ENCODE data around the gene FAM83B. TPM values are rescaled to one million over a fixed set of nuclear protein-coding genes. Genes with fewer than 3 reads are reported as not detected.

FAM83B gene
- total RNA-seq, 1 donor from 2014 or later, result not detected

GRCh38 chr6:54861905-54862616 lies 15.5 kb downstream of the FAM83B start:
- H3K9me3 Mint-ChIP-seq, result peaks cover 3% of the 10 kb centered on the region
- H3K4me1 Mint-ChIP-seq, result no peaks in the 10 kb centered on the region
- H3K36me3 Mint-ChIP-seq (ENCODE audit: low read depth), result no peaks in the 10 kb centered on the region
- H3K27ac Mint-ChIP-seq (ENCODE audit: unreplicated experiment), result no peak overlapping the region
- no peaks in the 10 kb centered on the region for H3K27me3 Mint-ChIP-seq (ENCODE audit: low read depth)
- no peak overlapping the region for H3K4me3 Mint-ChIP-seq
- TF ChIP-seq, protein P1, sequence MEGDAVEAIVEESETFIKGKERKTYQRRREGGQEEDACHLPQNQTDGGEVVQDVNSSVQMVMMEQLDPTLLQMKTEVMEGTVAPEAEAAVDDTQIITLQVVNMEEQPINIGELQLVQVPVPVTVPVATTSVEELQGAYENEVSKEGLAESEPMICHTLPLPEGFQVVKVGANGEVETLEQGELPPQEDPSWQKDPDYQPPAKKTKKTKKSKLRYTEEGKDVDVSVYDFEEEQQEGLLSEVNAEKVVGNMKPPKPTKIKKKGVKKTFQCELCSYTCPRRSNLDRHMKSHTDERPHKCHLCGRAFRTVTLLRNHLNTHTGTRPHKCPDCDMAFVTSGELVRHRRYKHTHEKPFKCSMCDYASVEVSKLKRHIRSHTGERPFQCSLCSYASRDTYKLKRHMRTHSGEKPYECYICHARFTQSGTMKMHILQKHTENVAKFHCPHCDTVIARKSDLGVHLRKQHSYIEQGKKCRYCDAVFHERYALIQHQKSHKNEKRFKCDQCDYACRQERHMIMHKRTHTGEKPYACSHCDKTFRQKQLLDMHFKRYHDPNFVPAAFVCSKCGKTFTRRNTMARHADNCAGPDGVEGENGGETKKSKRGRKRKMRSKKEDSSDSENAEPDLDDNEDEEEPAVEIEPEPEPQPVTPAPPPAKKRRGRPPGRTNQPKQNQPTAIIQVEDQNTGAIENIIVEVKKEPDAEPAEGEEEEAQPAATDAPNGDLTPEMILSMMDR (conservative IDR thresholded peaks at IDR 0.05), result no peak
- no peak for DNase-seq (ENCODE audit: low read depth, low spot score)

- TF ChIP-seq, protein P1 (conservative IDR thresholded peaks at IDR 0.05), result no peak
- H3K4me1 Mint-ChIP-seq, result no peaks in the 10 kb centered on the region
- H3K9me3 Mint-ChIP-seq, result peaks cover 3% of the 10 kb centered on the region
- no peak overlapping the region for H3K27ac Mint-ChIP-seq (ENCODE audit: unreplicated experiment)
- H3K27me3 Mint-ChIP-seq (ENCODE audit: low read depth), result no peaks in the 10 kb centered on the region
- DNase-seq (ENCODE audit: low read depth, low spot score), result no peak
- no peak overlapping the region for H3K4me3 Mint-ChIP-seq
- no peaks in the 10 kb centered on the region for H3K36me3 Mint-ChIP-seq (ENCODE audit: low read depth)
These were observed 17.7 kb downstream of the FAM83B start for GRCh38 chr6:54864272-54864671.

GRCh38 chr6:54865091-54865631 lies 18.6 kb downstream of the FAM83B start:
- no peak overlapping the region for H3K4me3 Mint-ChIP-seq

GRCh38 chr6:54868556-54868955 lies 22.0 kb downstream of the FAM83B start:
- Mint-ChIP-seq H3K4me3 (no peak overlapping the region), H3K27me3 (ENCODE audit: low read depth) (no peaks in the 10 kb centered on the region), H3K27ac (ENCODE audit: unreplicated experiment) (no peak overlapping the region)

More at GRCh38 chr6:54865091-54865631, 18.6 kb downstream of the FAM83B start:
- Mint-ChIP-seq H3K9me3 (peaks cover 3% of the 10 kb centered on the region), H3K36me3 (ENCODE audit: low read depth) (no peaks in the 10 kb centered on the region), H3K27me3 (ENCODE audit: low read depth) (no peaks in the 10 kb centered on the region), H3K4me1 (no peaks in the 10 kb centered on the region), H3K27ac (ENCODE audit: unreplicated experiment) (no peak overlapping the region)
- TF ChIP-seq, protein P1 (conservative IDR thresholded peaks at IDR 0.05), result no peak
- no peak for DNase-seq (ENCODE audit: low read depth, low spot score)

DNA sequence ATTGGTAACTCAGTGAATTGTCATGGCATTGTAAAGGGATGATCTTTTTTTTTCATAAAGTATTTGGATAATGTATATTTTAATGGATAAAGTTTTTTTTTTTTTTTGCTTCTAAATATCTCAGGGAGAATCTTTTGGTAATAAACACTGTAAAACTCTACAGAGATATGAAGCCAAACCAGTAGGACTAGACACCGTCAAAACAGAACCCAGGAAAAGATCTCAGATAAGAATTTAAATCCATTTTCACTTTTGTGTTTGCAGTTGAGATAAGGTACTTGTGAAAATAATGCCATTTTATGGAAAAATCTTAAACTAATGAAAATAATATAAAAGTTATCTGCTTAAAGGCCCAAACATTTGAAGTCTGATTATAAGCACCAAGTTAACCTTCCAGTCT lies 27.0 kb downstream of the FAM83B start:
- TF ChIP-seq, protein P1 (conservative IDR thresholded peaks at IDR 0.05), result no peak
- Mint-ChIP-seq H3K36me3 (ENCODE audit: low read depth) (no peaks in the 10 kb centered on the region), H3K4me3 (no peak overlapping the region), H3K27me3 (ENCODE audit: low read depth) (no peaks in the 10 kb centered on the region), H3K4me1 (no peaks in the 10 kb centered on the region), H3K9me3 (no peaks in the 10 kb centered on the region), H3K27ac (ENCODE audit: unreplicated experiment) (no peak overlapping the region)
- no peak for DNase-seq (ENCODE audit: low read depth, low spot score)

More at GRCh38 chr6:54868556-54868955, 22.0 kb downstream of the FAM83B start:
- Mint-ChIP-seq H3K36me3 (ENCODE audit: low read depth) (no peaks in the 10 kb centered on the region), H3K4me1 (no peaks in the 10 kb centered on the region), H3K9me3 (no peaks in the 10 kb centered on the region)
- TF ChIP-seq, protein P1 (conservative IDR thresholded peaks at IDR 0.05), result no peak
- no peak for DNase-seq (ENCODE audit: low read depth, low spot score)

Measured in neural crest cell (in vitro differentiated cells).